HepG2 (cell line): ENCODE results near the gene SUDS3. TPM values are rescaled to one million over a fixed set of nuclear protein-coding genes. Genes with fewer than 3 reads are reported as not detected.

Experiments used
- CCDC6 ChIP-seq: sonication (generic); formaldehyde crosslinking; IDR thresholded peaks from 2 replicates; pipeline ENCODE4 v1.8.1; 2022; ENCODE audit warnings: mild to moderate bottlenecking, missing genetic modification reagents, moderate library complexity
- CTCF ChIP-seq: sonication (generic); formaldehyde crosslinking; IDR thresholded peaks from 2 replicates; pipeline ENCODE4 v1.5.0; 2020; ENCODE audit warnings: mild to moderate bottlenecking, missing genetic modification reagents, moderate library complexity
- JDP2 ChIP-seq: sonication (generic); formaldehyde crosslinking; IDR thresholded peaks from 2 replicates; pipeline ENCODE4 v1.8.1; 2022; ENCODE audit warnings: missing genetic modification reagents, borderline replicate concordance
- KDM4B ChIP-seq: sonication (generic); formaldehyde crosslinking; IDR thresholded peaks from 2 replicates; pipeline ENCODE4 v1.4.0; 2020; ENCODE audit warnings: missing genetic modification reagents
- MXI1 ChIP-seq: IDR thresholded peaks from 3 replicates; pipeline ENCODE4 v1.6.1; 2012; ENCODE audit warnings: low read depth, low read length, inconsistent platforms, borderline replicate concordance
- ONECUT2 ChIP-seq: sonication (generic); formaldehyde crosslinking; IDR thresholded peaks from 2 replicates; pipeline ENCODE4 v1.4.0; 2020; ENCODE audit warnings: missing genetic modification reagents
- TRAFD1 ChIP-seq: sonication (generic); formaldehyde crosslinking; IDR thresholded peaks from 2 replicates; pipeline ENCODE4 v1.5.1; 2020; ENCODE audit warnings: missing genetic modification reagents, mild to moderate bottlenecking, borderline replicate concordance
- ZNF10 ChIP-seq: sonication (generic); formaldehyde crosslinking; IDR thresholded peaks from 2 replicates; pipeline ENCODE4 v1.4.0; 2020; ENCODE audit warnings: mild to moderate bottlenecking, low read depth, missing genetic modification reagents, borderline replicate concordance
- ZNF292 ChIP-seq: sonication (generic); formaldehyde crosslinking; IDR thresholded peaks from 2 replicates; pipeline ENCODE4 v1.8.1; 2022; ENCODE audit warnings: mild to moderate bottlenecking, low read depth, missing genetic modification reagents, borderline replicate concordance
- polyA plus RNA-seq, 8 experiments: library from polyadenylated mRNA; depleted of rRNA in 3 of 8; stranded (reverse) in 7 of 8; unstranded in 1 of 8; fragments of >200 nt; fragmentation: Illumina TruSeq in 4 of 8; extraction: Trizol in 4 of 8; gene quantifications; 2 replicates each; pipeline versions ENCODE4 v1.2.1 to v1.2.3, GENCODE V29; 2011 to 2016; ENCODE audit warnings: low read depth in 4 of 8, missing spikeins in 1 of 8, mixed read lengths in 1 of 8; ENCODE audit not compliant: insufficient read depth in 1 of 8
- total RNA-seq, 5 experiments: library from RNA; depleted of rRNA; stranded (reverse); fragments of >200 nt; fragmentation: Illumina TruSeq; extraction: Trizol; gene quantifications; 2 replicates each; pipeline ENCODE4 v1.2.3, GENCODE V29; 2016; ENCODE audit warnings: low read depth in 1 of 5
- TF ChIP-seq, protein P1 (sequence below): sonication (generic); formaldehyde crosslinking; IDR thresholded peaks from 2 replicates; pipeline ENCODE4 v1.9.0; 2021; ENCODE audit warnings: mild to moderate bottlenecking, missing genetic modification reagents

The SUDS3 gene
- total and polyA plus RNA-seq, 2 of the 13 experiments (the other 11 are each of a cell fraction or from before 2014, with no cell fraction given), result 20.2 to 33.1 TPM

GRCh38 chr12:118353721-118354120, 22.6 kb upstream of the SUDS3 start (continued):
- TF ChIP-seq MXI1, result no peak
- no peak for TF ChIP-seq ONECUT2 (CRISPR knock-in tag)
- TF ChIP-seq JDP2, result no peak
- TF ChIP-seq KDM4B, result no peak
- no peak for TF ChIP-seq CCDC6 (CRISPR knock-in tag)
- no peak for TF ChIP-seq CTCF
- no peak for TF ChIP-seq ZNF292 (CRISPR knock-in tag)
- no peak for TF ChIP-seq ZNF10 (CRISPR knock-in tag)
- TF ChIP-seq, protein P1, sequence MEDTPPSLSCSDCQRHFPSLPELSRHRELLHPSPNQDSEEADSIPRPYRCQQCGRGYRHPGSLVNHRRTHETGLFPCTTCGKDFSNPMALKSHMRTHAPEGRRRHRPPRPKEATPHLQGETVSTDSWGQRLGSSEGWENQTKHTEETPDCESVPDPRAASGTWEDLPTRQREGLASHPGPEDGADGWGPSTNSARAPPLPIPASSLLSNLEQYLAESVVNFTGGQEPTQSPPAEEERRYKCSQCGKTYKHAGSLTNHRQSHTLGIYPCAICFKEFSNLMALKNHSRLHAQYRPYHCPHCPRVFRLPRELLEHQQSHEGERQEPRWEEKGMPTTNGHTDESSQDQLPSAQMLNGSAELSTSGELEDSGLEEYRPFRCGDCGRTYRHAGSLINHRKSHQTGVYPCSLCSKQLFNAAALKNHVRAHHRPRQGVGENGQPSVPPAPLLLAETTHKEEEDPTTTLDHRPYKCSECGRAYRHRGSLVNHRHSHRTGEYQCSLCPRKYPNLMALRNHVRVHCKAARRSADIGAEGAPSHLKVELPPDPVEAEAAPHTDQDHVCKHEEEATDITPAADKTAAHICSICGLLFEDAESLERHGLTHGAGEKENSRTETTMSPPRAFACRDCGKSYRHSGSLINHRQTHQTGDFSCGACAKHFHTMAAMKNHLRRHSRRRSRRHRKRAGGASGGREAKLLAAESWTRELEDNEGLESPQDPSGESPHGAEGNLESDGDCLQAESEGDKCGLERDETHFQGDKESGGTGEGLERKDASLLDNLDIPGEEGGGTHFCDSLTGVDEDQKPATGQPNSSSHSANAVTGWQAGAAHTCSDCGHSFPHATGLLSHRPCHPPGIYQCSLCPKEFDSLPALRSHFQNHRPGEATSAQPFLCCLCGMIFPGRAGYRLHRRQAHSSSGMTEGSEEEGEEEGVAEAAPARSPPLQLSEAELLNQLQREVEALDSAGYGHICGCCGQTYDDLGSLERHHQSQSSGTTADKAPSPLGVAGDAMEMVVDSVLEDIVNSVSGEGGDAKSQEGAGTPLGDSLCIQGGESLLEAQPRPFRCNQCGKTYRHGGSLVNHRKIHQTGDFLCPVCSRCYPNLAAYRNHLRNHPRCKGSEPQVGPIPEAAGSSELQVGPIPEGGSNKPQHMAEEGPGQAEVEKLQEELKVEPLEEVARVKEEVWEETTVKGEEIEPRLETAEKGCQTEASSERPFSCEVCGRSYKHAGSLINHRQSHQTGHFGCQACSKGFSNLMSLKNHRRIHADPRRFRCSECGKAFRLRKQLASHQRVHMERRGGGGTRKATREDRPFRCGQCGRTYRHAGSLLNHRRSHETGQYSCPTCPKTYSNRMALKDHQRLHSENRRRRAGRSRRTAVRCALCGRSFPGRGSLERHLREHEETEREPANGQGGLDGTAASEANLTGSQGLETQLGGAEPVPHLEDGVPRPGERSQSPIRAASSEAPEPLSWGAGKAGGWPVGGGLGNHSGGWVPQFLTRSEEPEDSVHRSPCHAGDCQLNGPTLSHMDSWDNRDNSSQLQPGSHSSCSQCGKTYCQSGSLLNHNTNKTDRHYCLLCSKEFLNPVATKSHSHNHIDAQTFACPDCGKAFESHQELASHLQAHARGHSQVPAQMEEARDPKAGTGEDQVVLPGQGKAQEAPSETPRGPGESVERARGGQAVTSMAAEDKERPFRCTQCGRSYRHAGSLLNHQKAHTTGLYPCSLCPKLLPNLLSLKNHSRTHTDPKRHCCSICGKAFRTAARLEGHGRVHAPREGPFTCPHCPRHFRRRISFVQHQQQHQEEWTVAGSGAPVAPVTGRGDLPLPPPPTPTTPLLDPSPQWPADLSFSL (CRISPR knock-in tag), result no peak
- no peak for TF ChIP-seq TRAFD1 (CRISPR knock-in tag)
